ENCODE measurements around the gene DPY19L2. TPM values are rescaled to one million over a fixed set of nuclear protein-coding genes. Genes with fewer than 3 reads are reported as not detected.

The DPY19L2 gene
- total RNA-seq: 1.8 and 3.8 TPM in 2 replicates

DNA sequence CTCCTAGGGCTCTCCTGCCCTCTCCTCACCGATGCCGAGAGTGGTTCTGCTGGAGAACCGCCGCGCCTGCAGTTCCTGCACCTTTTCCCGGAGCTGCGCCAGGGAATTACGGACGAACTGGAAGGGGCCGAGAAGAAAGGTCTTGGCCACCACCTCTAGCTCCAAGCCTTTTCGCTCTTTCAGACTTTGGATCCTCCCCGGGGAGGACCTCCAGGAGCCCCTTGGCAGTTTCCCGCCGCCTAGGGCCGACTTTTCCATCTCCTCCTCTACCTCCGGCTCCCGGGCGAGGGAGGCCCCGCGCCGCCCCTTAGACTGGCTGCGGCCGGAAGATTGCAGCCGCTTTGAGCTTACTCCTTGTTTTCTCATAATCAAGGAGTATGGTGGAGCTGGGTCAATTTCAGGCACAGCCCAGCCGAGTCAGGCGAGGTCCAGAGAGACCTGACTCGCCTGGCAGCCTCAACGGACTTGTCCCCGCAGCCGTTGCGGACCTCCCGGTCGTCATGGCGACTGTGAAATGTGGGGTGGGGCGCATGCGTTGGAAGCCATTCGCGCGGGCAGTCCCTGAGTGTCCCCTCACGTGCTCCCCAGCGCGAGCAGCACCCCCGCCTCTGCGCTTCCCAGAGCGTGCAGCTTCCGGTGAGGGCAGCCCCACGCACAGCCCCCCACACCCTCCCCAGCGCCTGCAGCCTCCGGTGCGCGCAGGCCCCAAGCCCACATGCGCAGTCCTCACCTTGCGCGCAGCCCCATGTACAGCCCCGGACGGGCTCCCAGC is at the start of gene DPY19L2:
DPY19L2 (minus strand) TSS at position 466 of the 772 bp plus-strand sequence; CDS start at position 366, 100 bp downstream.

Other genes with a start within 250 kb of the DPY19L2 start
- 10.1 and 13.7 TPM in 2 replicates for gene RXYLT1, start 111.4 kb upstream of the DPY19L2 start, total RNA-seq
- 11.0 and 12.3 TPM in 2 replicates for gene SRGAP1, start 176.2 kb upstream of the DPY19L2 start, total RNA-seq